Fibroblast of lung (primary cell): ENCODE measurements around the gene MACROD2. TPM values are rescaled to one million over a fixed set of nuclear protein-coding genes. Genes with fewer than 3 reads are reported as not detected.

Source experiments
- DNase-seq, 2 donors: peaks; one replicate each; pipeline versions ENCODE4 v3.0.0 to v3.0.0-alpha.2; 2010; ENCODE audit warnings: low read depth in 2 of 2
- H2AFZ ChIP-seq: 2 replicates; pipeline ENCODE4 v1.5.1; 2012; ENCODE audit warnings: low read length, control low read depth, inconsistent platforms
- H3K27ac ChIP-seq: 2 replicates; pipeline ENCODE4 v1.5.1; 2011; ENCODE audit warnings: low read length, control low read depth; ENCODE audit not compliant: insufficient read depth
- H3K27me3 ChIP-seq: 2 replicates; pipeline ENCODE4 v1.5.1; 2011; ENCODE audit warnings: mild to moderate bottlenecking, low read length; ENCODE audit not compliant: control insufficient read depth, insufficient read depth
- H3K36me3 ChIP-seq: 2 replicates; pipeline ENCODE4 v1.5.1; 2011; ENCODE audit warnings: low read length; ENCODE audit not compliant: control insufficient read depth, insufficient read depth
- H3K4me1 ChIP-seq: 2 replicates; pipeline ENCODE4 v1.5.1; 2011; ENCODE audit warnings: low read length; ENCODE audit not compliant: control insufficient read depth, insufficient read depth; ENCODE audit errors: extremely low read depth
- H3K4me2 ChIP-seq: 2 replicates; pipeline ENCODE4 v1.5.1; 2011; ENCODE audit warnings: low read length, control low read depth; ENCODE audit not compliant: insufficient read depth; ENCODE audit errors: extremely low read depth
- H3K4me3 ChIP-seq, 4 experiments: fragments of 200-600 bp in 1 of 4; sonication (generic) in 1 of 4; replicated peaks in 1 of 4; 2 replicates each; pipeline ENCODE4 v1.5.1; 2011 to 2016; ENCODE audit warnings: low read length in 4 of 4, low read depth in 3 of 4, mild to moderate bottlenecking in 3 of 4, control low read depth in 2 of 4, inconsistent platforms in 1 of 4, mixed read lengths in 1 of 4; ENCODE audit not compliant: insufficient read depth in 1 of 4; ENCODE audit errors: control extremely low read depth in 1 of 4
- H3K79me2 ChIP-seq: 2 replicates; pipeline ENCODE4 v1.5.1; 2012; ENCODE audit warnings: mild to moderate bottlenecking, low read length, inconsistent platforms; ENCODE audit not compliant: control insufficient read depth, insufficient read depth
- H3K9ac ChIP-seq: 2 replicates; pipeline ENCODE4 v1.5.1; 2011; ENCODE audit warnings: mild to moderate bottlenecking, low read length, control low read depth; ENCODE audit not compliant: insufficient read depth
- H3K9me3 ChIP-seq: 2 replicates; pipeline ENCODE4 v1.5.1; 2012; ENCODE audit warnings: low read depth, low read length; ENCODE audit not compliant: control insufficient read depth, insufficient read depth
- H4K20me1 ChIP-seq: 2 replicates; pipeline ENCODE4 v1.5.1; 2011; ENCODE audit warnings: low read length; ENCODE audit not compliant: control insufficient read depth, insufficient read depth; ENCODE audit errors: extremely low read depth
- CTCF ChIP-seq, 2 donors: IDR thresholded peaks in 1 of 2; conservative IDR thresholded peaks in 1 of 2; 1 replicate in 1 of 2; 2 replicates in 1 of 2; pipeline ENCODE4 v1.5.1; 2011 to 2012; ENCODE audit warnings: low read length in 2 of 2, control low read depth in 1 of 2, inconsistent platforms in 1 of 2, low read depth in 1 of 2, mild to moderate bottlenecking in 1 of 2
- EZH2 ChIP-seq: IDR thresholded peaks from 2 replicates; pipeline ENCODE4 v1.5.1; 2012; ENCODE audit warnings: low read length, control low read depth, mild to moderate bottlenecking; ENCODE audit errors: missing control alignments
- polyA plus RNA-seq, 2 donors: library from polyadenylated mRNA; depleted of rRNA in 1 of 2; stranded (reverse) in 1 of 2; unstranded in 1 of 2; fragments of >200 nt; gene quantifications; 2 replicates each; pipeline ENCODE4 v1.2.1, GENCODE V29; 2011 to 2012; ENCODE audit warnings: missing spikeins in 1 of 2
- total RNA-seq: library from RNA; depleted of rRNA; stranded (reverse); fragments of >200 nt; gene quantifications from 2 replicates; pipeline ENCODE4 v1.2.1, GENCODE V29; 2014

The MACROD2 gene
- total and polyA plus RNA-seq, 2 donors (not counting 1 experiment from before 2014, with no cell fraction given), result 0.54 to 1.7 TPM

- H4K20me1 ChIP-seq, result no peaks in the 10 kb centered on the region
- no peaks in the 10 kb centered on the region for H3K4me1 ChIP-seq
- no peak for DNase-seq
- H3K9ac ChIP-seq, result no peak overlapping the region
- H2AFZ ChIP-seq, result no peak overlapping the region
- no peak overlapping the region for H3K4me2 ChIP-seq
- H3K79me2 ChIP-seq, result no peaks in the 10 kb centered on the region
- no peak overlapping the region for H3K4me3 ChIP-seq
- no peaks in the 10 kb centered on the region for H3K36me3 ChIP-seq
- H3K27me3 ChIP-seq, result no peaks in the 10 kb centered on the region
- no peak overlapping the region for H3K27ac ChIP-seq
- no peak for TF ChIP-seq CTCF (conservative IDR thresholded peaks at IDR 0.05 in 1 of 2, IDR thresholded peaks at IDR 0.05 in 1 of 2; ENCODE audit: low read depth in 1 of 2, low read length in 2 of 2)
- no peak for TF ChIP-seq EZH2
- no peaks in the 10 kb centered on the region for H3K9me3 ChIP-seq
These were observed 1956.3 kb downstream of the MACROD2 start for GRCh38 chr20:15951658-15952057.

GRCh38 chr20:15958142-15958541 is 1962.8 kb downstream of the MACROD2 start:
- Histone ChIP-seq H3K27ac (no peak overlapping the region), H3K27me3 (no peaks in the 10 kb centered on the region), H4K20me1 (no peaks in the 10 kb centered on the region), H3K4me3 (no peak overlapping the region), H3K79me2 (no peaks in the 10 kb centered on the region), H3K9me3 (no peaks in the 10 kb centered on the region), H3K36me3 (no peaks in the 10 kb centered on the region), H3K4me1 (no peaks in the 10 kb centered on the region), H3K9ac (no peak overlapping the region), H3K4me2 (no peak overlapping the region), H2AFZ (no peak overlapping the region)
- DNase-seq, result no peak
- TF ChIP-seq EZH2 (no peak), CTCF (conservative IDR thresholded peaks at IDR 0.05 in 1 of 2, IDR thresholded peaks at IDR 0.05 in 1 of 2; ENCODE audit: low read depth in 1 of 2, low read length in 2 of 2) (no peak)

GRCh38 chr20:15965165-15965564 is 1969.8 kb downstream of the MACROD2 start:
- no peak overlapping the region for H2AFZ ChIP-seq
- no peaks in the 10 kb centered on the region for H4K20me1 ChIP-seq
- H3K36me3 ChIP-seq, result no peaks in the 10 kb centered on the region
- H3K9ac ChIP-seq, result no peak overlapping the region
- H3K79me2 ChIP-seq, result no peaks in the 10 kb centered on the region
- H3K4me1 ChIP-seq, result no peaks in the 10 kb centered on the region
- no peak overlapping the region for H3K4me3 ChIP-seq
- no peaks in the 10 kb centered on the region for H3K27me3 ChIP-seq
- no peaks in the 10 kb centered on the region for H3K9me3 ChIP-seq
- H3K4me2 ChIP-seq, result no peak overlapping the region
- no peak overlapping the region for H3K27ac ChIP-seq
- DNase-seq, result no peak
- TF ChIP-seq CTCF (conservative IDR thresholded peaks at IDR 0.05 in 1 of 2, IDR thresholded peaks at IDR 0.05 in 1 of 2; ENCODE audit: low read depth in 1 of 2, low read length in 2 of 2), result no peak
- TF ChIP-seq EZH2, result no peak
